H9 (cell line): ENCODE data around the gene TRIO. TPM values are rescaled to one million over a fixed set of nuclear protein-coding genes. Genes with fewer than 3 reads are reported as not detected.

Experiments used
- DNase-seq: peaks from one replicate; pipeline ENCODE4 v3.0.0-alpha.2; 2017
- H2AFZ ChIP-seq: one replicate; pipeline ENCODE4 v1.6.1; 2013; ENCODE audit warnings: mild to moderate bottlenecking, low read length, control low read depth, moderate library complexity
- H2AK5ac ChIP-seq: 2 replicates; pipeline ENCODE4 v1.6.1; 2013; ENCODE audit warnings: low read length, control low read depth, mixed read lengths; ENCODE audit not compliant: insufficient read length
- H2BK120ac ChIP-seq: one replicate; pipeline ENCODE4 v1.6.1; 2013; ENCODE audit warnings: low read depth, mild to moderate bottlenecking, low read length, control low read depth, inconsistent platforms; ENCODE audit not compliant: poor library complexity, severe bottlenecking
- H2BK12ac ChIP-seq: 2 replicates; pipeline ENCODE4 v1.6.1; 2013; ENCODE audit warnings: low read length, control low read depth, mixed read lengths, low read depth; ENCODE audit not compliant: insufficient read length
- H2BK15ac ChIP-seq: 2 replicates; pipeline ENCODE4 v1.6.1; 2013; ENCODE audit warnings: low read depth, low read length, control low read depth
- H2BK20ac ChIP-seq: one replicate; pipeline ENCODE4 v1.6.1; 2013; ENCODE audit warnings: low read depth, mild to moderate bottlenecking, low read length, control low read depth, inconsistent platforms; ENCODE audit not compliant: poor library complexity, severe bottlenecking
- H2BK5ac ChIP-seq: 2 replicates; pipeline ENCODE4 v1.6.1; 2013; ENCODE audit warnings: low read length, control low read depth, mixed read lengths; ENCODE audit not compliant: insufficient read length
- H3K14ac ChIP-seq: 2 replicates; pipeline ENCODE4 v1.6.1; 2013; ENCODE audit warnings: low read length, control low read depth; ENCODE audit not compliant: insufficient read depth
- H3K18ac ChIP-seq: 2 replicates; pipeline ENCODE4 v1.6.1; 2013; ENCODE audit warnings: low read depth, mild to moderate bottlenecking, mixed read lengths, low read length, control low read depth; ENCODE audit not compliant: insufficient read length
- H3K23ac ChIP-seq: 2 replicates; pipeline ENCODE4 v1.6.1; 2013; ENCODE audit warnings: low read length, control low read depth, mixed read lengths, low read depth; ENCODE audit not compliant: insufficient read length
- H3K23me2 ChIP-seq: 2 replicates; pipeline ENCODE4 v1.6.1; 2013; ENCODE audit warnings: low read depth, mild to moderate bottlenecking, mixed read lengths, low read length, control low read depth; ENCODE audit not compliant: insufficient read length, poor library complexity, severe bottlenecking
- H3K27ac ChIP-seq: 2 replicates; pipeline ENCODE4 v1.5.1; 2013; ENCODE audit warnings: low read length, control low read depth, mixed read lengths, low read depth; ENCODE audit not compliant: insufficient read length
- H3K27me3 ChIP-seq: 2 replicates; pipeline ENCODE4 v1.6.1; 2013; ENCODE audit warnings: low read length, control low read depth, inconsistent platforms; ENCODE audit not compliant: insufficient read depth
- H3K4ac ChIP-seq: 2 replicates; pipeline ENCODE4 v1.6.1; 2013; ENCODE audit warnings: low read depth, mild to moderate bottlenecking, control low read depth, inconsistent platforms, low read length, moderate library complexity
- H3K4me1 ChIP-seq: 2 replicates; pipeline ENCODE4 v1.6.1; 2013; ENCODE audit warnings: low read length, control low read depth, inconsistent platforms; ENCODE audit not compliant: insufficient read depth
- H3K4me2 ChIP-seq: 2 replicates; pipeline ENCODE4 v1.6.1; 2013; ENCODE audit warnings: low read length, control low read depth, mixed read lengths; ENCODE audit not compliant: insufficient read length, insufficient read depth
- H3K56ac ChIP-seq: 2 replicates; pipeline ENCODE4 v1.6.1; 2013; ENCODE audit warnings: low read depth, mild to moderate bottlenecking, mixed read lengths, low read length, control low read depth; ENCODE audit not compliant: insufficient read length
- H3K79me1 ChIP-seq: 2 replicates; pipeline ENCODE4 v1.6.1; 2013; ENCODE audit warnings: low read depth, mild to moderate bottlenecking, moderate library complexity, low read length, control low read depth, inconsistent platforms; ENCODE audit not compliant: insufficient read depth, poor library complexity, severe bottlenecking
- H3K79me2 ChIP-seq: 2 replicates; pipeline ENCODE4 v1.6.1; 2013; ENCODE audit warnings: low read length, control low read depth, inconsistent platforms; ENCODE audit not compliant: insufficient read depth
- H3K9ac ChIP-seq: 2 replicates; pipeline ENCODE4 v1.6.1; 2013; ENCODE audit warnings: low read length, control low read depth, mixed read lengths; ENCODE audit not compliant: insufficient read length; ENCODE audit errors: extremely low read depth
- H3K9me3 ChIP-seq: one replicate; pipeline ENCODE4 v1.6.1; 2013; ENCODE audit warnings: low read depth, low read length, inconsistent platforms; ENCODE audit not compliant: control insufficient read depth
- H3T11ph ChIP-seq: one replicate; pipeline ENCODE4 v1.6.1; 2013; ENCODE audit warnings: mild to moderate bottlenecking, low read length, control low read depth, inconsistent platforms
- H4K20me1 ChIP-seq: one replicate; pipeline ENCODE4 v1.6.1; 2013; ENCODE audit not compliant: control insufficient read depth, insufficient read length, insufficient read depth
- H4K5ac ChIP-seq: 2 replicates; pipeline ENCODE4 v1.6.1; 2013; ENCODE audit warnings: low read depth, mild to moderate bottlenecking, mixed read lengths, low read length, control low read depth; ENCODE audit not compliant: insufficient read length
- H4K8ac ChIP-seq: replicated peaks from 2 replicates; pipeline ENCODE4 v1.6.1; 2013; ENCODE audit warnings: low read length, control low read depth, mixed read lengths, low read depth; ENCODE audit not compliant: insufficient read length
- H4K91ac ChIP-seq: 2 replicates; pipeline ENCODE4 v1.6.1; 2013; ENCODE audit warnings: low read depth, mild to moderate bottlenecking, moderate library complexity, mixed read lengths, low read length, control low read depth; ENCODE audit not compliant: insufficient read length
- H3K27ac Mint-ChIP-seq, 3 experiments: 2 replicates in 2 of 3; 3 replicates in 1 of 3; pipeline ENCODE4 v1.8.0; 2020 to 2021; ENCODE audit warnings: mixed read lengths in 3 of 3, mild to moderate bottlenecking in 1 of 3, moderate library complexity in 1 of 3
- H3K27me3 Mint-ChIP-seq: 2 replicates; pipeline ENCODE4 v1.8.0; 2021; ENCODE audit warnings: low read depth, mild to moderate bottlenecking, moderate library complexity, mixed read lengths
- H3K36me3 Mint-ChIP-seq, 3 experiments: 2 replicates in 2 of 3; 3 replicates in 1 of 3; pipeline ENCODE4 v1.8.0; 2020 to 2021; ENCODE audit warnings: low read depth in 3 of 3, mixed read lengths in 3 of 3; ENCODE audit not compliant: insufficient read depth in 1 of 3
- H3K4me1 Mint-ChIP-seq, 2 experiments: 2 replicates each; pipeline ENCODE4 v1.8.0; 2020; ENCODE audit warnings: mixed read lengths in 2 of 2
- H3K4me3 Mint-ChIP-seq, 2 experiments: 2 replicates in 1 of 2; 3 replicates in 1 of 2; pipeline ENCODE4 v1.8.0; 2020 to 2021; ENCODE audit warnings: mild to moderate bottlenecking in 2 of 2, mixed read lengths in 2 of 2, moderate library complexity in 1 of 2
- H3K9me3 Mint-ChIP-seq, 2 experiments: 2 replicates in 1 of 2; 3 replicates in 1 of 2; pipeline ENCODE4 v1.8.0; 2020; ENCODE audit warnings: mild to moderate bottlenecking in 2 of 2, mixed read lengths in 2 of 2, moderate library complexity in 1 of 2
- WGBS: extraction: QIAGEN DNeasy Blood & Tissue Kit; methylation state at CpG from one replicate; pipeline ENCODE4 v1.1.7; 2013; ENCODE audit warnings: missing lambda C conversion rate, low lambda C conversion rate, mixed read lengths; ENCODE audit not compliant: insufficient read length; ENCODE audit errors: extremely low coverage; 5-methylcytosine and 5-hydroxymethylcytosine counted together
- total RNA-seq: library from RNA; stranded (reverse); gene quantifications from 2 replicates; pipeline ENCODE4 v1.2.1, GENCODE V29; 2021
- TF ChIP-seq, protein P1 (sequence below): fragments of 200-600 bp; sonication (generic); conservative IDR thresholded peaks from 3 replicates; pipeline ENCODE4 v1.8.0; 2021; ENCODE audit warnings: antibody characterized with exemption, mild to moderate bottlenecking

Gene TRIO
- total RNA-seq, 1 experiment from 2014 or later, result 87.8 TPM

DNA sequence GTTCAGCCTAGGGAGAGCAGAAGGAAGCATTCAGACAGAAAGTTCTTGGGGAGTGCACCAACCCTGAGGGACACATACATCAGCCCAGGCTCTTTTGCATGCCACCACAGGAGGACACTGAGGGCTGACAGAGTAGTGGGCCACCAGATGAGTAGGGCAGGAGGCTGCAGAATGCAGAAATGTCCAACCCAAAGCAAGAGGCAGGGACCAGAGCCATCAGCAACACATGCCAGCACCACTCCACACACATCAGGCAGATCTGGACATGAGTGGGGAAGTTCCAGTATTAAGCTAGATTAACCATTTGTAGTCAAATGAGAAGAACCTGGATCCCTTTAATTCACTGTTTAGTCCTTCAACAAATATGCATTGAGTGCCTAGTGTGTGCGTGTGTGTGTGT is 402.7 kb downstream of the TRIO start:
- H4K8ac ChIP-seq, result no peak overlapping the region
- Mint-ChIP-seq H3K27me3 (peaks cover 3% of the 10 kb centered on the region; the same call in 1 of the 2 replicates), H3K4me3 (no peak overlapping the region)

More for the DNA sequence above, 402.7 kb downstream of the TRIO start:
- no peak overlapping the region for H2BK20ac ChIP-seq
- H3T11ph ChIP-seq, result no peak overlapping the region
- H3K18ac ChIP-seq, result no peak overlapping the region
- no peak overlapping the region for H3K9ac ChIP-seq
- no peak overlapping the region for H2AFZ ChIP-seq
- no peak overlapping the region for H3K27ac ChIP-seq
- no peaks in the 10 kb centered on the region for H3K79me2 ChIP-seq
- Mint-ChIP-seq H3K36me3 (no peaks in the 10 kb centered on the region), H3K27ac (peak overlapping the region in 1 of 3 experiments; percentile 41; a peak in 1 of 7 replicates), H3K4me1 (no peaks in the 10 kb centered on the region), H3K9me3 (no peaks in the 10 kb centered on the region; a peak in 2 of 5 replicates)
- no peak overlapping the region for H2BK15ac ChIP-seq
- H3K23me2 ChIP-seq, result no peaks in the 10 kb centered on the region
- H3K56ac ChIP-seq, result no peak overlapping the region
- no peak overlapping the region for H3K23ac ChIP-seq
- H3K4me2 ChIP-seq, result no peak overlapping the region
- H3K79me1 ChIP-seq, result no peaks in the 10 kb centered on the region
- H2AK5ac ChIP-seq, result no peak overlapping the region
- no peak overlapping the region for H2BK120ac ChIP-seq
- H3K27me3 ChIP-seq, result no peaks in the 10 kb centered on the region
- H3K9me3 ChIP-seq, result no peaks in the 10 kb centered on the region
- H3K4me1 ChIP-seq, result no peaks in the 10 kb centered on the region
- H2BK5ac ChIP-seq, result no peak overlapping the region
- no peaks in the 10 kb centered on the region for H4K20me1 ChIP-seq
- no peak overlapping the region for H4K5ac ChIP-seq
- no peak overlapping the region for H3K4ac ChIP-seq
- H2BK12ac ChIP-seq, result no peak overlapping the region
- H3K14ac ChIP-seq, result no peak overlapping the region
- DNase-seq, result no peak
- no CpG with 5 or more reads among the region's 1 CpG for WGBS
- TF ChIP-seq, protein P1, sequence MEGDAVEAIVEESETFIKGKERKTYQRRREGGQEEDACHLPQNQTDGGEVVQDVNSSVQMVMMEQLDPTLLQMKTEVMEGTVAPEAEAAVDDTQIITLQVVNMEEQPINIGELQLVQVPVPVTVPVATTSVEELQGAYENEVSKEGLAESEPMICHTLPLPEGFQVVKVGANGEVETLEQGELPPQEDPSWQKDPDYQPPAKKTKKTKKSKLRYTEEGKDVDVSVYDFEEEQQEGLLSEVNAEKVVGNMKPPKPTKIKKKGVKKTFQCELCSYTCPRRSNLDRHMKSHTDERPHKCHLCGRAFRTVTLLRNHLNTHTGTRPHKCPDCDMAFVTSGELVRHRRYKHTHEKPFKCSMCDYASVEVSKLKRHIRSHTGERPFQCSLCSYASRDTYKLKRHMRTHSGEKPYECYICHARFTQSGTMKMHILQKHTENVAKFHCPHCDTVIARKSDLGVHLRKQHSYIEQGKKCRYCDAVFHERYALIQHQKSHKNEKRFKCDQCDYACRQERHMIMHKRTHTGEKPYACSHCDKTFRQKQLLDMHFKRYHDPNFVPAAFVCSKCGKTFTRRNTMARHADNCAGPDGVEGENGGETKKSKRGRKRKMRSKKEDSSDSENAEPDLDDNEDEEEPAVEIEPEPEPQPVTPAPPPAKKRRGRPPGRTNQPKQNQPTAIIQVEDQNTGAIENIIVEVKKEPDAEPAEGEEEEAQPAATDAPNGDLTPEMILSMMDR, result no peak
- H4K91ac ChIP-seq, result no peak overlapping the region
